Endothelial cell of umbilical vein (primary cell): ENCODE measurements around the gene MAPRE2. TPM values are rescaled to one million over a fixed set of nuclear protein-coding genes. Genes with fewer than 3 reads are reported as not detected.
A peak's percentile ranks its signal among the peaks of the same experiment; 100 is the strongest.

Experiments used
- BruUV-seq: library from RNA; stranded (reverse); fragments of 400-500 nt; replicated peaks from 2 replicates; lab custom pipeline; 2021; lab: Mats Ljungman, UMichigan
- CTCF ChIA-PET: fragments of 300-600, 350-600 bp; sonication (Branson Sonifier 250); formaldehyde crosslinking; loops from one replicate; lab custom pipeline; 2021; ENCODE audit warnings: antibody characterized with exemption, inconsistent platforms; lab: Charles Lee
- POLR2A ChIA-PET: fragments of 300-600, 350-600 bp; sonication (Branson Sonifier 250); formaldehyde crosslinking; loops from one replicate; lab custom pipeline; 2021; ENCODE audit warnings: antibody characterized with exemption, inconsistent platforms; lab: Charles Lee
- DNase-seq: peaks from one replicate; pipeline ENCODE4 v3.0.0-alpha.2; 2011; ENCODE audit warnings: low read depth, low spot score
- FAIRE-seq: peaks from 2 replicates; lab custom pipeline; 2011; peaks lifted over from hg19 to GRCh38; lab: Jason Lieb, UNC
- H2AFZ ChIP-seq: 2 replicates; pipeline ENCODE4 v1.6.0; 2012; ENCODE audit warnings: low read depth, low read length, control low read depth, inconsistent platforms
- H3K27ac ChIP-seq: 2 replicates; pipeline ENCODE4 v1.5.1; 2011; ENCODE audit warnings: low read depth, mild to moderate bottlenecking, control low read depth, low read length, moderate library complexity; ENCODE audit not compliant: insufficient read depth
- H3K27me3 ChIP-seq, 2 experiments: 2 replicates each; pipeline versions ENCODE4 v1.6.0 to v1.6.1; 2011; ENCODE audit warnings: low read length in 2 of 2, mixed read lengths in 1 of 2; ENCODE audit not compliant: control insufficient read depth in 2 of 2, insufficient read depth in 2 of 2
- H3K36me3 ChIP-seq, 2 experiments: 2 replicates in 1 of 2; 3 replicates in 1 of 2; pipeline ENCODE4 v1.5.1; 2011; ENCODE audit warnings: low read length in 2 of 2, mild to moderate bottlenecking in 1 of 2, moderate library complexity in 1 of 2; ENCODE audit not compliant: control insufficient read depth in 2 of 2, insufficient read depth in 2 of 2; ENCODE audit errors: extremely low read depth in 1 of 2
- H3K4me1 ChIP-seq: 3 replicates; pipeline ENCODE4 v1.5.1; 2011; ENCODE audit warnings: mild to moderate bottlenecking, low read length; ENCODE audit not compliant: control insufficient read depth, insufficient read depth; ENCODE audit errors: extremely low read depth
- H3K4me2 ChIP-seq: 2 replicates; pipeline ENCODE4 v1.6.1; 2011; ENCODE audit warnings: low read length, control low read depth, mixed read lengths; ENCODE audit not compliant: insufficient read depth
- H3K4me3 ChIP-seq, 3 experiments: fragments of 200-600 bp in 1 of 3; sonication (generic), shearing (Covaris generic) in 1 of 3; replicated peaks in 1 of 3; 2 replicates each; pipeline ENCODE4 v1.5.1; 2011 to 2016; ENCODE audit warnings: control low read depth in 3 of 3, low read length in 3 of 3, mild to moderate bottlenecking in 2 of 3, inconsistent platforms in 1 of 3, low read depth in 1 of 3, moderate library complexity in 1 of 3; ENCODE audit not compliant: insufficient read depth in 1 of 3
- H3K79me2 ChIP-seq: 2 replicates; pipeline ENCODE4 v1.6.0; 2012; ENCODE audit warnings: low read length, inconsistent platforms; ENCODE audit not compliant: control insufficient read depth, insufficient read depth
- H3K9ac ChIP-seq: replicated peaks from 2 replicates; pipeline ENCODE3; 2011; ENCODE audit warnings: low read length, control low read depth; ENCODE audit not compliant: insufficient read depth; ENCODE audit errors: extremely low read depth
- H3K9me1 ChIP-seq: replicated peaks from 3 replicates; pipeline ENCODE4 v1.6.0; 2011; ENCODE audit warnings: mild to moderate bottlenecking, low read length; ENCODE audit not compliant: control insufficient read depth, insufficient read depth; ENCODE audit errors: extremely low read depth
- H3K9me3 ChIP-seq: replicated peaks from 2 replicates; pipeline ENCODE4 v1.5.1; 2012; ENCODE audit warnings: low read length, inconsistent platforms; ENCODE audit not compliant: control insufficient read depth, insufficient read depth
- H4K20me1 ChIP-seq: replicated peaks from 2 replicates; pipeline ENCODE3; 2011; ENCODE audit warnings: mild to moderate bottlenecking, low read length; ENCODE audit not compliant: control insufficient read depth, insufficient read depth; ENCODE audit errors: extremely low read depth
- CTCF ChIP-seq, 2 donors: IDR thresholded peaks; 1 replicate in 1 of 2; 2 replicates in 1 of 2; pipeline ENCODE4 v1.5.1; 2011; ENCODE audit warnings: low read length in 2 of 2, mild to moderate bottlenecking in 2 of 2, moderate library complexity in 2 of 2, control low read depth in 1 of 2, inconsistent platforms in 1 of 2, low read depth in 1 of 2; ENCODE audit not compliant: insufficient read depth in 1 of 2; ENCODE audit errors: extremely low read depth in 1 of 2
- EZH2 ChIP-seq: IDR thresholded peaks from 2 replicates; pipeline ENCODE4 v1.6.1; 2012; ENCODE audit warnings: borderline replicate concordance, low read depth, mild to moderate bottlenecking, moderate library complexity, low read length, inconsistent platforms; ENCODE audit not compliant: severe bottlenecking
- FOS ChIP-seq: IDR thresholded peaks from 2 replicates; pipeline ENCODE4 v1.6.1; 2011; ENCODE audit warnings: mild to moderate bottlenecking, low read length, moderate library complexity, borderline replicate concordance; ENCODE audit not compliant: insufficient read depth
- GATA2 ChIP-seq: IDR thresholded peaks from 2 replicates; pipeline ENCODE4 v1.7.0; 2011; ENCODE audit warnings: low read depth, mild to moderate bottlenecking, moderate library complexity, mixed read lengths, low read length; ENCODE audit not compliant: insufficient read length, insufficient read depth
- JUN ChIP-seq: IDR thresholded peaks from 2 replicates; pipeline ENCODE4 v1.6.1; 2011; ENCODE audit warnings: borderline replicate concordance, low read depth; ENCODE audit not compliant: insufficient read length, insufficient read depth
- MAX ChIP-seq: IDR thresholded peaks from 2 replicates; pipeline ENCODE4 v1.6.1; 2011; ENCODE audit not compliant: insufficient read depth, insufficient read length
- MYC ChIP-seq: IDR thresholded peaks from one replicate; pipeline ENCODE4 v1.6.1; 2011; ENCODE audit warnings: mild to moderate bottlenecking, low read depth, low read length
- POLR2AphosphoS5 ChIP-seq: IDR thresholded peaks from 2 replicates; pipeline ENCODE4 v1.6.1; 2012; ENCODE audit warnings: low read depth, mild to moderate bottlenecking, control low read depth, low read length, moderate library complexity; ENCODE audit not compliant: insufficient read depth
- dilution Hi-C: fragments of 300-500 bp; cut with MboI; formaldehyde crosslinking; loops from one replicate; pipeline ENCODE4 v1.15.0; 2019; ENCODE audit warnings: low sequenced_read_pairs; ENCODE audit not compliant: extremely low pct_ligation_motif_present
- intact Hi-C: fragments of 100-400 bp; cut with micrococcal nuclease; formaldehyde crosslinking; loops from one replicate; pipeline ENCODE4 v1.10.0; 2022
- polyA plus RNA-seq, 4 experiments: library from polyadenylated mRNA; depleted of rRNA in 3 of 4; stranded (reverse) in 3 of 4; unstranded in 1 of 4; fragments of >200 nt; gene quantifications; 2 replicates each; pipeline versions ENCODE4 v1.2.1 to v1.2.3, GENCODE V29; 2011 to 2012; ENCODE audit warnings: missing spikeins in 1 of 4
- total RNA-seq: library from RNA; stranded (reverse); gene quantifications from 2 replicates; pipeline ENCODE4 v1.2.3, GENCODE V29; 2021

Gene MAPRE2
- total and polyA plus RNA-seq, 2 donors (not counting 3 experiments of a cell fraction or from before 2014, with no cell fraction given): 117 to 148 TPM

GRCh38 chr18:35072616-35073015, 31.4 kb downstream of the MAPRE2 start:
- Histone ChIP-seq H4K20me1 (no peaks in the 10 kb centered on the region), H3K4me1 (peaks cover 66% of the 10 kb centered on the region), H3K4me3 (no peak overlapping the region), H3K4me2 (peak overlapping the region; percentile 46), H3K79me2 (peaks cover 53% of the 10 kb centered on the region), H3K9ac (peak overlapping the region; percentile 17), H2AFZ (no peak overlapping the region), H3K27me3 (no peaks in the 10 kb centered on the region), H3K27ac (peak overlapping the region; percentile 56), H3K9me3 (no peaks in the 10 kb centered on the region), H3K36me3 (peaks cover 7 to 12% of the 10 kb centered on the region in 2 experiments), H3K9me1 (no peaks in the 10 kb centered on the region)
- no peak for DNase-seq
- TF ChIP-seq FOS: no peak
- no peak for TF ChIP-seq MAX
- TF ChIP-seq EZH2: no peak
- TF ChIP-seq MYC: no peak
- no peak for TF ChIP-seq GATA2
- no peak for TF ChIP-seq POLR2AphosphoS5
- TF ChIP-seq JUN: no peak
- TF ChIP-seq CTCF (IDR thresholded peaks at IDR 0.05; ENCODE audit: extremely low read depth in 1 of 2, insufficient read depth in 1 of 2, low read depth in 1 of 2, low read length in 2 of 2): no peak
- no TSS peak for BruUV-seq
- dilution Hi-C loops (no loop called here), intact Hi-C loops (loop anchor here (1.0 to 10.0 kb wide), 3 partner anchors 12 to 542 kb away; no protein-coding TSS in a partner anchor)
- ChIA-PET POLR2A (interaction anchor here (2.2 kb wide), 1 partner anchor 30 kb away, joined by 4 read pairs; no protein-coding TSS in a partner anchor), CTCF (interaction anchor here (0.6 to 4.2 kb wide), 11 partner anchors 14 to 215 kb away, joined by 3 to 25 read pairs (median 5); partner anchors contain the start of gene MAPRE2)
- no peak for FAIRE-seq
